COLO829 (cell line): ENCODE results near the gene SLC45A1.

Experiments
- DNase-seq: peaks from one replicate; pipeline ENCODE4 v3.0.0; 2012; ENCODE audit warnings: low spot score

The SLC45A1 gene

GRCh38 chr1:8386247-8386646 is 68.3 kb downstream of the SLC45A1 start:
- no peak for DNase-seq

GRCh38 chr1:8388732-8389562 is 71.0 kb downstream of the SLC45A1 start:
- no peak for DNase-seq

- DNase-seq = no peak
Measured at GRCh38 chr1:8389958-8390535, 72.1 kb downstream of the SLC45A1 start.

GRCh38 chr1:8390707-8391106 is 72.8 kb downstream of the SLC45A1 start:
- no peak for DNase-seq

- no peak for DNase-seq
Measured at GRCh38 chr1:8392522-8392921, 74.6 kb downstream of the SLC45A1 start.
